B cell (primary cell): ENCODE measurements around the gene EGFL8. TPM values are rescaled to one million over a fixed set of nuclear protein-coding genes. Genes with fewer than 3 reads are reported as not detected.
"Not testable (repeated sequence)": the region's sequence is repeated elsewhere in the genome, so short reads cannot be mapped to it uniquely, and the experiment has no call there.

ENCODE experiments used
- ATAC-seq: fragments of 200-7000 bp; cut with Tn5 transposase; one replicate; pipeline ENCODE4 v1.10.0; 2021; ENCODE audit warnings: low read depth, mild to moderate bottlenecking, moderate number of reproducible peaks, moderate library complexity
- CTCF ChIA-PET: fragments of 350-600 bp; sonication (Branson Sonifier 250); formaldehyde crosslinking; loops from one replicate; lab custom pipeline; 2021; ENCODE audit warnings: antibody characterized with exemption, inconsistent platforms; lab: Charles Lee
- POLR2A ChIA-PET: fragments of 350-600 bp; sonication (Branson Sonifier 250); formaldehyde crosslinking; loops from one replicate; lab custom pipeline; 2021; ENCODE audit warnings: antibody characterized with exemption; lab: Charles Lee
- DNase-seq: peaks from one replicate; pipeline ENCODE4 v3.0.0; 2013
- H2AFZ ChIP-seq: 2 replicates; pipeline ENCODE4 v1.6.1; 2012; ENCODE audit warnings: mild to moderate bottlenecking, low read depth, low read length; ENCODE audit not compliant: insufficient read depth, poor library complexity, severe bottlenecking
- H3K27ac ChIP-seq, 2 donors: 1 replicate in 1 of 2; 2 replicates in 1 of 2; pipeline ENCODE4 v1.5.1; 2012 to 2013; ENCODE audit warnings: low read length in 2 of 2, mild to moderate bottlenecking in 2 of 2, moderate library complexity in 1 of 2
- H3K27me3 ChIP-seq, 4 experiments: fragments of 200-600 bp in 1 of 4; sonication (generic) in 1 of 4; replicated peaks in 1 of 4; 1 replicate in 2 of 4; 2 replicates in 2 of 4; pipeline versions ENCODE4 v1.6.1 to v1.7.0; 2013 to 2016; ENCODE audit warnings: low read length in 3 of 4, mild to moderate bottlenecking in 2 of 4, mixed read lengths in 1 of 4, moderate library complexity in 1 of 4; ENCODE audit not compliant: insufficient read depth in 4 of 4, control insufficient read depth in 3 of 4; ENCODE audit errors: control extremely low read depth in 1 of 4
- H3K36me3 ChIP-seq, 2 experiments: replicated peaks in 1 of 2; 1 replicate in 1 of 2; 2 replicates in 1 of 2; pipeline versions ENCODE4 v1.6.1 to v1.7.1; 2013; ENCODE audit warnings: low read length in 1 of 2; ENCODE audit not compliant: insufficient read depth in 2 of 2, control insufficient read depth in 1 of 2; ENCODE audit errors: control extremely low read depth in 1 of 2, extremely low read depth in 1 of 2
- H3K4me1 ChIP-seq, 2 donors: fragments of 200-600 bp in 1 of 2; sonication (generic) in 1 of 2; 1 replicate in 1 of 2; 2 replicates in 1 of 2; pipeline versions ENCODE4 v1.5.1 to v1.6.1; 2013 to 2017; ENCODE audit warnings: low read length in 2 of 2; ENCODE audit not compliant: control insufficient read depth in 2 of 2, insufficient read depth in 2 of 2
- H3K4me2 ChIP-seq: replicated peaks from 2 replicates; pipeline ENCODE3; 2012; ENCODE audit warnings: mild to moderate bottlenecking, low read depth, low read length; ENCODE audit not compliant: poor library complexity, severe bottlenecking
- H3K4me3 ChIP-seq, 5 experiments: fragments of 200-600 bp in 1 of 5; sonication (generic) in 1 of 5; 1 replicate in 3 of 5; 2 replicates in 2 of 5; pipeline versions ENCODE4 v1.5.1 to v1.7.0; 2011 to 2016; ENCODE audit warnings: low read length in 4 of 5, mild to moderate bottlenecking in 4 of 5, low read depth in 2 of 5, control low read depth in 1 of 5, moderate library complexity in 1 of 5; ENCODE audit not compliant: insufficient read depth in 1 of 5; ENCODE audit errors: control extremely low read depth in 1 of 5, extremely low read depth in 1 of 5
- H3K79me2 ChIP-seq: fragments of 200-600 bp; sonication (generic); one replicate; pipeline ENCODE4 v1.6.0; 2016; ENCODE audit warnings: low read length; ENCODE audit not compliant: control insufficient read depth, insufficient read depth
- H3K9ac ChIP-seq: fragments of 200-600 bp; sonication (generic); 2 replicates; pipeline ENCODE4 v1.6.1; 2017; ENCODE audit warnings: mild to moderate bottlenecking, low read length, moderate library complexity
- H3K9me3 ChIP-seq, 3 donors: one replicate each; pipeline versions ENCODE4 v1.6.1 to v1.7.1; 2013; ENCODE audit warnings: low read length in 2 of 3; ENCODE audit not compliant: control insufficient read depth in 2 of 3, insufficient read depth in 1 of 3; ENCODE audit errors: control extremely low read depth in 1 of 3
- H4K20me1 ChIP-seq: 2 replicates; pipeline ENCODE4 v1.6.0; 2012; ENCODE audit warnings: mild to moderate bottlenecking, low read length; ENCODE audit not compliant: insufficient read depth, control insufficient read depth, poor library complexity, severe bottlenecking
- H3K27ac Mint-ChIP-seq: one replicate; pipeline ENCODE4 v1.8.0; 2021; ENCODE audit warnings: mixed read lengths
- H3K27me3 Mint-ChIP-seq: one replicate; pipeline ENCODE4 v1.8.0; 2021; ENCODE audit warnings: mixed read lengths
- H3K4me1 Mint-ChIP-seq: one replicate; pipeline ENCODE4 v1.8.0; 2021; ENCODE audit warnings: mixed read lengths
- H3K4me3 Mint-ChIP-seq: one replicate; pipeline ENCODE4 v1.8.0; 2021; ENCODE audit warnings: mixed read lengths
- H3K9me3 Mint-ChIP-seq: one replicate; pipeline ENCODE4 v1.8.0; 2022; ENCODE audit warnings: mixed read lengths; ENCODE audit not compliant: insufficient read depth
- EZH2 ChIP-seq: IDR thresholded peaks from 2 replicates; pipeline ENCODE4 v1.6.1; 2012; ENCODE audit warnings: borderline replicate concordance, low read depth, mild to moderate bottlenecking, moderate library complexity, low read length; ENCODE audit not compliant: insufficient read depth, poor library complexity, severe bottlenecking
- WGBS: methylation state at CpG from one replicate; pipeline ENCODE4 v1.1.5; 2013; ENCODE audit warnings: missing lambda C conversion rate; ENCODE audit not compliant: insufficient coverage; 5-methylcytosine and 5-hydroxymethylcytosine counted together
- intact Hi-C: fragments of 100-400 bp; cut with micrococcal nuclease; formaldehyde crosslinking; loops from one replicate; pipeline ENCODE4 v1.10.0; 2022
- polyA plus RNA-seq: library from polyadenylated mRNA; depleted of rRNA; stranded (reverse); fragments of >200 nt; gene quantifications from 2 replicates; pipeline ENCODE4 v1.2.3, GENCODE V29; 2012
- total RNA-seq, 2 donors: library from RNA; stranded (reverse); fragments of 120-200 nt in 1 of 2; gene quantifications; 1 replicate in 1 of 2; 2 replicates in 1 of 2; pipeline versions ENCODE4 v1.2.3 to v1.2.4, GENCODE V29; 2013 to 2022
- TF ChIP-seq, protein P1 (sequence below): fragments of 200-600 bp; IDR thresholded peaks from one replicate; pipeline ENCODE4 v1.8.0; 2022; ENCODE audit warnings: antibody characterized with exemption, mild to moderate bottlenecking

EGFL8 gene
- total and polyA plus RNA-seq, 2 donors (not counting 1 experiment from before 2014, with no cell fraction given) = 0.91 to 3.9 TPM

DNA sequence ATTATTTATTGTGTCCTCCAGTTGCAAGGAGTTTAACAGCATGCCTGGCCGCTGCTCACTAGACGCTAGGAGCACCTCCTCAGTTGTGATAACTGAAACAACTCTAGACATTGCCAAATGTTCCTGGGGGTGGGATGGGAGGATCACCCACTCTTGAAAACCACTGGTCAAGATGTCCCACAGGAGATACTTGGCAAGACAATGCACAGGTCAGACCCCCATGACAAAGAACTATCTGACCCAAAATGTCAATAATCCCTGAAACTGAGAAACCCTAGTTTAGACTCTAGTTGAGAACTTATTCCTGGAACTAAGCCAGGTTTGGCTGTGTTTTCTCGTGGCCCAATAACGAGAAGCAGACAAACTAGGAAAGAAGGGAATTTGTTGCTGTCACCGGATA lies 24.8 kb upstream of the EGFL8 start:
- Histone ChIP-seq H3K79me2 (no peaks in the 10 kb centered on the region), H3K4me1 (no peaks in the 10 kb centered on the region), H2AFZ (no peak overlapping the region), H3K9ac (no peak overlapping the region), H3K4me2 (no peak overlapping the region), H3K36me3 (no peaks in the 10 kb centered on the region), H3K9me3 (no peaks in the 10 kb centered on the region), H3K27ac (no peak overlapping the region), H3K4me3 (no peak overlapping the region), H4K20me1 (no peaks in the 10 kb centered on the region), H3K27me3 (peaks cover 0 to 5% (median 2%) of the 10 kb centered on the region in 4 experiments)
- intact Hi-C loops = no loop called here
- H3K4me1 Mint-ChIP-seq = no peaks in the 10 kb centered on the region
- CTCF ChIA-PET = interaction anchor here (0.7 kb wide), 1 partner anchor 179 kb away, joined by 3 read pairs; no protein-coding TSS in a partner anchor
- 88% methylated on average over 2 of the region's 5 CpGs for WGBS
- H3K9me3 Mint-ChIP-seq = no peaks in the 10 kb centered on the region
- H3K27ac Mint-ChIP-seq = no peak overlapping the region
- POLR2A ChIA-PET = no interaction called here
- H3K4me3 Mint-ChIP-seq = no peak overlapping the region
- ATAC-seq (no peak), DNase-seq (no peak)
- peaks cover 12% of the 10 kb centered on the region for H3K27me3 Mint-ChIP-seq
- TF ChIP-seq, protein P1, sequence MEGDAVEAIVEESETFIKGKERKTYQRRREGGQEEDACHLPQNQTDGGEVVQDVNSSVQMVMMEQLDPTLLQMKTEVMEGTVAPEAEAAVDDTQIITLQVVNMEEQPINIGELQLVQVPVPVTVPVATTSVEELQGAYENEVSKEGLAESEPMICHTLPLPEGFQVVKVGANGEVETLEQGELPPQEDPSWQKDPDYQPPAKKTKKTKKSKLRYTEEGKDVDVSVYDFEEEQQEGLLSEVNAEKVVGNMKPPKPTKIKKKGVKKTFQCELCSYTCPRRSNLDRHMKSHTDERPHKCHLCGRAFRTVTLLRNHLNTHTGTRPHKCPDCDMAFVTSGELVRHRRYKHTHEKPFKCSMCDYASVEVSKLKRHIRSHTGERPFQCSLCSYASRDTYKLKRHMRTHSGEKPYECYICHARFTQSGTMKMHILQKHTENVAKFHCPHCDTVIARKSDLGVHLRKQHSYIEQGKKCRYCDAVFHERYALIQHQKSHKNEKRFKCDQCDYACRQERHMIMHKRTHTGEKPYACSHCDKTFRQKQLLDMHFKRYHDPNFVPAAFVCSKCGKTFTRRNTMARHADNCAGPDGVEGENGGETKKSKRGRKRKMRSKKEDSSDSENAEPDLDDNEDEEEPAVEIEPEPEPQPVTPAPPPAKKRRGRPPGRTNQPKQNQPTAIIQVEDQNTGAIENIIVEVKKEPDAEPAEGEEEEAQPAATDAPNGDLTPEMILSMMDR = no peak
- TF ChIP-seq EZH2 = no peak

DNA sequence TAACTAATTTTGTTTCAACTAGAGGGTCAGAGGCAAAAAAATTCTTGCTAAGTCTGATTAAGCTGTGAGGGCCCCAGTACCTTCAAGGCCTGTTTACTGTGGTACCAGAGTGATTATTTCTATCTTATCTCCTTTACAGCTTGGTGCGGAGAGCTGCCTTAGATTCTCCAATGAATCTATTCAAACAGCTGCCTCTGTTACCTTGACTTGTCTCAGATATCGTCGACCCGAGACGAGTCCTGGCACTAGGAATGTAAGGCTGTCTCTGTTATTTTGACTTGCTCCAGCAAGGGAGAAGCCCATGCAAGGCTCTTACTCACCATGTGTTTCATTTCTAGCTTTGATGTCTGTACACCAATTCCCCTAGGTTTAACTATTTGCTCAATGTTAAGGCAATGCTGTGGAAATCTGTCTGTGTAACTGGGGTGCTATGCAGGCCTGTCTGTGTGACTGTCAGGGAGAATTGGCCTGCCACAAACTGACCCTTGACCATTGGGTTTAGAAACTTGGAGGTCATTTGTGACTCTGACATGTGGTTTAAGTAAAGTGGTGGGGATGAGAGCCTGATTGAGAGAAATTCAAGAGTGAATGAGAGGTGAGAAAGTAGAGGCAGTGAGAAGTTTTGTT lies 23.9 kb upstream of the EGFL8 start:
- Mint-ChIP-seq H3K27me3 (peaks cover 12% of the 10 kb centered on the region), H3K27ac (no peak overlapping the region), H3K9me3 (no peaks in the 10 kb centered on the region), H3K4me1 (no peaks in the 10 kb centered on the region), H3K4me3 (no peak overlapping the region)
- DNase-seq = no peak
- Histone ChIP-seq H3K79me2 (no peaks in the 10 kb centered on the region), H3K4me2 (no peak overlapping the region), H3K27ac (no peak overlapping the region), H3K9ac (no peak overlapping the region), H3K36me3 (no peaks in the 10 kb centered on the region), H3K9me3 (no peaks in the 10 kb centered on the region), H2AFZ (no peak overlapping the region), H3K4me1 (no peaks in the 10 kb centered on the region), H3K4me3 (no peak overlapping the region), H3K27me3 (peaks cover 0 to 5% (median 2%) of the 10 kb centered on the region in 4 experiments), H4K20me1 (no peaks in the 10 kb centered on the region)
- CTCF ChIA-PET = interaction anchor here (0.7 kb wide), 1 partner anchor 142 kb away, joined by 3 read pairs; no protein-coding TSS in a partner anchor
- TF ChIP-seq, protein P1 = no peak
- TF ChIP-seq EZH2 = no peak
- no peak for ATAC-seq
- POLR2A ChIA-PET = no interaction called here
- intact Hi-C loops = no loop called here
- WGBS = 100% methylated on average over 2 of the region's 5 CpGs

DNA sequence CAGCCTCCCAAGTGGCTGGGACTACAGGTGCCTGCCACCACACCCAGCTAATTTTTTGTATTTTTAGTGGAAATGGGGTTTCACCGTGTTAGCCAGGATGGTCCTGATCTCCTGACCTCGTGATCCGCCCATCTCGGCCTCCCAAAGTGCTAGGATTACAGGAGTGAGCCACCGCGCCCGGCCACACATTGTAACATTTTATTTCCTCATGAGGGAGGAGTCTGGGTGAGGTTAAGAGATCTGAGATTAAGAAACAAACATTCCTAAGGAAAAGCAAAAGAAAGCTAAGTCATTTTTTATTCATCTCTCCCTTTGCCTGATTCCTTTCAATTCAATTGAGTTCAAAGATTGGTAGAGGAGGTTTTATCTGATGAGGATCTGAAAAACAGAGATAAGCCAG lies 20.2 kb upstream of the EGFL8 start:
- H3K4me3 Mint-ChIP-seq, H3K36me3 ChIP-seq, H4K20me1 ChIP-seq, H3K27ac ChIP-seq, H3K27ac Mint-ChIP-seq, POLR2A ChIA-PET, H3K79me2 ChIP-seq, H3K9me3 Mint-ChIP-seq, H3K9ac ChIP-seq, intact Hi-C loops, H3K4me3 ChIP-seq, DNase-seq, ATAC-seq, H3K9me3 ChIP-seq, H3K4me2 ChIP-seq, H2AFZ ChIP-seq: not testable (repeated sequence)
- Histone ChIP-seq H3K27me3 (peaks cover 0 to 28% (median 16%) of the 10 kb centered on the region in 4 experiments), H3K4me1 (peaks cover 12 to 14% of the 10 kb centered on the region in 2 donors)
- no CpG with 5 or more reads among the region's 7 CpGs for WGBS
- Mint-ChIP-seq H3K4me1 (peaks cover 12% of the 10 kb centered on the region), H3K27me3 (peaks cover 47% of the 10 kb centered on the region)
- CTCF ChIA-PET = interaction anchor here (0.6 to 0.7 kb wide), 2 partner anchors 25 to 54 kb away, joined by 3 read pairs; no protein-coding TSS in a partner anchor
